ENCODE results near the gene VWA3A.

DNA sequence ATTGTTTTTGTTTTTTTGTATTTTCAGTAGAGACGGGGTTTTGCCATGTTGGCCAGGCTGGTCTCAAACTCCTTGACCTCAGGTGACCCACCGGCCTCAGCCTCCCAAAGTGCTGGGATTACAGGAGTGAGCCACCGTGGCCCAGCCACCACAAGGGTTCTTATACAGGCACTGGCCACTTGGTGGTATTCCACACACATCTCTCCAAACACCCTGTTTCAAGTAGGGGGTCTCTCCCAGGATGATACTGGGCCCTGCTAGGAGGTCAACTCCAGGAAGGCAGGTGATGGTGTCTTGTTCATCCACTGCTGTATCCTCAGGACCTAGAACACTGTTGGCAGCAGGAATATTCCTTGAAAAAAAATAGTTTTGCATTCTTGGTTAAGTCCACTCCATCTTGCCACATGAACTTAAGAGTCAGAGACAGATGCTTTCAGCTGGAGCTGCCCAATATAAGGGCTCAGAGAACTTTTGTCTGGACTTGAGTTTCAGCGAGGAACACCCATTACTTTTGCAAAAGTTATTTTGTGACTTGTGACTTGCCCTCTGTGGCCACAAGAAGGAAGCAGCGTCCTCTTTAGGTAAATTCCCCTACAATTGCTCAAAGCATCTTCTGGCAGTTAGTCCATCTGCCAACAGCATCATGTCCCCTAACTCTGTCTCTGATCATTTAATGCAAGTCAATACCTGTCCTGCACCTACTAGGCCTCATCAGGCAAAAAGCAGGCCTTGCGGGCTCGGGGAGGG is 106.4 kb downstream of the VWA3A start:
- no peak for TF ChIP-seq CTCF (IDR thresholded peaks at IDR 0.05)
- TF ChIP-seq POLR2AphosphoS5 (IDR thresholded peaks at IDR 0.05) = no peak
- TF ChIP-seq POLR2A (IDR thresholded peaks at IDR 0.05) = no peak

Data from suprapubic skin (tissue), 4 donors.